ENCODE measurements around the gene VEPH1. TPM values are rescaled to one million over a fixed set of nuclear protein-coding genes. Genes with fewer than 3 reads are reported as not detected.

VEPH1 gene
- total and polyA plus RNA-seq, 3 experiments from 2014 or later = not detected

GRCh38 chr3:157220211-157220610 lies 283.0 kb downstream of the VEPH1 start:
- H3K9me3 Mint-ChIP-seq = no peaks in the 10 kb centered on the region
- H3K27me3 Mint-ChIP-seq = peaks cover 0 to 6% of the 10 kb centered on the region in 2 donors
- no peaks in the 10 kb centered on the region for H3K27me3 ChIP-seq (ENCODE audit: insufficient read depth, low read length, poor library complexity, severe bottlenecking)
- no peaks in the 10 kb centered on the region for H3K4me1 ChIP-seq (ENCODE audit: insufficient read depth, low read length)
- no peak for DNase-seq
- H3K4me3 Mint-ChIP-seq = no peak overlapping the region
- no peaks in the 10 kb centered on the region for H3K4me1 Mint-ChIP-seq
- no peaks in the 10 kb centered on the region for H3K36me3 ChIP-seq (ENCODE audit: insufficient read depth, low read length)
- H3K27ac ChIP-seq (ENCODE audit: low read depth, low read length) = no peak overlapping the region
- ChIA-PET POLR2A (no interaction called here), CTCF (no interaction called here)
- H3K9me3 ChIP-seq (ENCODE audit: low read length) = no peaks in the 10 kb centered on the region
- H3K27ac Mint-ChIP-seq = no peak overlapping the region
- no peaks in the 10 kb centered on the region for H3K36me3 Mint-ChIP-seq
- no peak overlapping the region for H3K4me3 ChIP-seq (ENCODE audit: low read length)

- H3K4me3 Mint-ChIP-seq = no peak overlapping the region
- ChIA-PET CTCF (no interaction called here), POLR2A (no interaction called here)
- H3K36me3 Mint-ChIP-seq = no peaks in the 10 kb centered on the region
- H3K4me1 Mint-ChIP-seq = no peaks in the 10 kb centered on the region
- H3K4me1 ChIP-seq (ENCODE audit: insufficient read depth, low read length) = no peaks in the 10 kb centered on the region
- DNase-seq = no peak
- peaks cover 0 to 6% of the 10 kb centered on the region in 2 donors for H3K27me3 Mint-ChIP-seq
- no peak overlapping the region for H3K4me3 ChIP-seq (ENCODE audit: low read length)
- H3K27me3 ChIP-seq (ENCODE audit: insufficient read depth, low read length, poor library complexity, severe bottlenecking) = no peaks in the 10 kb centered on the region
- H3K36me3 ChIP-seq (ENCODE audit: insufficient read depth, low read length) = no peaks in the 10 kb centered on the region
- no peaks in the 10 kb centered on the region for H3K9me3 Mint-ChIP-seq
- H3K27ac Mint-ChIP-seq = no peak overlapping the region
- no peaks in the 10 kb centered on the region for H3K9me3 ChIP-seq (ENCODE audit: low read length)
- H3K27ac ChIP-seq (ENCODE audit: low read depth, low read length) = no peak overlapping the region
These were observed 284.0 kb downstream of the VEPH1 start for GRCh38 chr3:157219215-157219614.

Other genes with a start within 250 kb of the VEPH1 start
- not detected for gene PTX3, start 66.6 kb downstream of the VEPH1 start, total RNA-seq
- 0.10 TPM for gene PTX3, start 66.6 kb downstream of the VEPH1 start, polyA plus RNA-seq

Measured in CD8-positive, alpha-beta memory T cell (primary cell).